LHCN-M2 (cell line): ENCODE results near the gene EIPR1. TPM values are rescaled to one million over a fixed set of nuclear protein-coding genes. Genes with fewer than 3 reads are reported as not detected.

ENCODE experiments used
- DNase-seq: peaks from one replicate; pipeline ENCODE4 v3.0.0-alpha.2; 2012; ENCODE audit warnings: low read depth
- total RNA-seq: library from RNA; depleted of rRNA; stranded (reverse); fragments of >200 nt; gene quantifications from 2 replicates; pipeline ENCODE4 v1.2.3, GENCODE V29; 2014

Gene EIPR1
- total RNA-seq, 1 experiment from 2014 or later = 77.5 TPM

GRCh38 chr2:3307236-3307635, 70.4 kb downstream of the EIPR1 start:
- DNase-seq = no peak

- no peak for DNase-seq
These were observed 71.7 kb downstream of the EIPR1 start for GRCh38 chr2:3305952-3306351.

- DNase-seq = no peak
These were observed 72.2 kb downstream of the EIPR1 start for GRCh38 chr2:3305431-3305830.

GRCh38 chr2:3303583-3304406, 73.8 kb downstream of the EIPR1 start:
- peak; percentile 73 for DNase-seq

GRCh38 chr2:3302751-3303582, 74.7 kb downstream of the EIPR1 start:
- DNase-seq = no peak

- DNase-seq = no peak
These were observed 75.2 kb downstream of the EIPR1 start for GRCh38 chr2:3302421-3302750.

GRCh38 chr2:3301001-3301400, 76.6 kb downstream of the EIPR1 start:
- no peak for DNase-seq

GRCh38 chr2:3300224-3300995, 77.2 kb downstream of the EIPR1 start:
- no peak for DNase-seq

- no peak for DNase-seq
These were observed 77.9 kb downstream of the EIPR1 start for GRCh38 chr2:3299703-3300102.

- no peak for DNase-seq
These were observed 78.5 kb downstream of the EIPR1 start for GRCh38 chr2:3299130-3299529.

- no peak for DNase-seq
These were observed 79.4 kb downstream of the EIPR1 start for GRCh38 chr2:3298191-3298590.

- no peak for DNase-seq
These were observed 80.1 kb downstream of the EIPR1 start for GRCh38 chr2:3297523-3297922.

- DNase-seq = no peak
These were observed 81.2 kb downstream of the EIPR1 start for GRCh38 chr2:3296182-3296972.

- DNase-seq = no peak
These were observed 83.1 kb downstream of the EIPR1 start for GRCh38 chr2:3294493-3294892.

- DNase-seq = peak; percentile 8
These were observed 83.5 kb downstream of the EIPR1 start for GRCh38 chr2:3294069-3294468.

GRCh38 chr2:3293221-3293620, 84.4 kb downstream of the EIPR1 start:
- no peak for DNase-seq

GRCh38 chr2:3292416-3292815, 85.2 kb downstream of the EIPR1 start:
- no peak for DNase-seq

GRCh38 chr2:3291750-3292149, 85.9 kb downstream of the EIPR1 start:
- DNase-seq = no peak

- no peak for DNase-seq
These were observed 86.5 kb downstream of the EIPR1 start for GRCh38 chr2:3291113-3291512.

- DNase-seq = no peak
These were observed 87.0 kb downstream of the EIPR1 start for GRCh38 chr2:3290655-3291054.

GRCh38 chr2:3289971-3290370, 87.6 kb downstream of the EIPR1 start:
- no peak for DNase-seq
